Activated naive CD4-positive, alpha-beta T cell treated with anti-CD3 and anti-CD28 coated beads, Interleukin-2, amount 10 ng/mL, durations not matched to agents 7 days and 5 days (primary cell): ENCODE data around the gene RELN.

Experiments
- CTCF ChIA-PET: fragments of 350-600 bp; sonication (Branson Sonifier 250); formaldehyde crosslinking; loops from one replicate; lab custom pipeline; 2021; ENCODE audit warnings: antibody characterized with exemption; lab: Charles Lee
- DNase-seq: peaks from one replicate; pipeline ENCODE4 v3.0.0-alpha.2; 2020
- H3K27ac Mint-ChIP-seq: one replicate; pipeline ENCODE4 v1.8.0; 2021; ENCODE audit warnings: mild to moderate bottlenecking, moderate library complexity, mixed read lengths
- H3K27me3 Mint-ChIP-seq: one replicate; pipeline ENCODE4 v1.8.0; 2021; ENCODE audit warnings: mild to moderate bottlenecking, mixed read lengths
- H3K36me3 Mint-ChIP-seq: one replicate; pipeline ENCODE4 v1.8.0; 2021; ENCODE audit warnings: mixed read lengths
- H3K4me1 Mint-ChIP-seq: one replicate; pipeline ENCODE4 v1.8.0; 2021; ENCODE audit warnings: mixed read lengths
- H3K4me3 Mint-ChIP-seq: one replicate; pipeline ENCODE4 v1.8.0; 2021; ENCODE audit warnings: mild to moderate bottlenecking, moderate library complexity, mixed read lengths
- H3K9me3 Mint-ChIP-seq: one replicate; pipeline ENCODE4 v1.8.0; 2021; ENCODE audit warnings: mixed read lengths

Gene RELN

DNA sequence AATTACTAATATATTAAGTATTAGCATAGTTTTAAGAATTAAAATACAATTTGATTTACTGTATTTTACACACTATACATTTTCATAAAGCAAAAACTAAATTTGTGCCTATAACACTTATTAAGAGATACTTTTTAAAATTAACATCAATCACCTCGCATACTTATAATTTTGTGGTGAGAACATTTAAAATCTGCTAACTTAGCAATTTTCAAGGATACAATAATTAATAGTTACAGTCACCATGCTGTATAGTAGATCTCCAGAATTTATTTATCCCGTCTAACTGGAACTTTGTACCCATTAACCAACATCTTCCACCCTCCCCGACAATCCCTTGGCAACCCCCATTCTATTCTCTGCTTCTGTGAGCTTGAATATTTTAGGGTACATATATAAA lies 47.5 kb downstream of the RELN start:
- Mint-ChIP-seq H3K27me3 (no peaks in the 10 kb centered on the region), H3K9me3 (no peaks in the 10 kb centered on the region), H3K27ac (no peak overlapping the region), H3K4me1 (no peaks in the 10 kb centered on the region), H3K4me3 (no peak overlapping the region), H3K36me3 (no peaks in the 10 kb centered on the region)
- CTCF ChIA-PET: no interaction called here
- DNase-seq: no peak

DNA sequence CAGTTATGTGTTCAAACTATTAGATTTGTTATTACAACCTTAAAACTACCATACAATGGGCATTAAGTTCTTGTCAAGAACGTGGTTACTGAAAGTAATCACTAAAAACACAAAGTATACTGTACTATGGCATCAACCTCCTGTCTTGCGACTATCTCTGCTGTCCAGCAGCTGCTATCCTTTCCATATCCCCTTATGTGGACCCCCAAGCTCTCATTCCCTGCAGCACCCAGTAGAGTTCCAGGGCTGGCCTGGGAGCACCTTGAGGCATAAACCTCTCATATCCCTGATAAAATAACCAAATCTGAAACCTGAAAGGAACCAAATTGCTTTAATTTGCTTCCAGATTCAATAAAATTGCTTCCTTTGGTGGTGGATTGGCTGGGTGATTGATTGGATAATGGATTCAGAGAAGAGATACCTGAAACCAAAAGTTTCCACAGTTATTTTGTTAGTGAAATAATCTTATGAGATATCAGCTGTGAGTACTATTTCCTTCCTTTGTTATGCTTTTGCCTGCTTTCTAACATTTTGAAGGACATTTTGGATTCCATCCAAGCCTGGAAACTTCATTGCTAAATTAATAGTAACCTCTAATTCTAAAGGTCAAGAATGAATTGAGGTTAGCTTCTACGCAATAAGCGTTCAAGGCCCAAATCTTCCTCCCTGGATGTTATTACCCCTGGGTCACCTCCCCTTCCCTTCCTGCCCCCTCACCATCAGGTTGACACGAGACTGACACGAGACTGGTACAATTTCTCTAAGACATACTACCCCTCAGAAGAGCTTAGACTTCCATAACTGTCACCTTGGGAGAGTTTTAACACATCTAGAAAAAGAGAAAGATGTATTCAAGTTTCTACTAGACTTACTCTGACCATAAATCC lies 48.8 kb downstream of the RELN start:
- no peak overlapping the region for H3K27ac Mint-ChIP-seq
- CTCF ChIA-PET: no interaction called here
- no peaks in the 10 kb centered on the region for H3K9me3 Mint-ChIP-seq

DNA sequence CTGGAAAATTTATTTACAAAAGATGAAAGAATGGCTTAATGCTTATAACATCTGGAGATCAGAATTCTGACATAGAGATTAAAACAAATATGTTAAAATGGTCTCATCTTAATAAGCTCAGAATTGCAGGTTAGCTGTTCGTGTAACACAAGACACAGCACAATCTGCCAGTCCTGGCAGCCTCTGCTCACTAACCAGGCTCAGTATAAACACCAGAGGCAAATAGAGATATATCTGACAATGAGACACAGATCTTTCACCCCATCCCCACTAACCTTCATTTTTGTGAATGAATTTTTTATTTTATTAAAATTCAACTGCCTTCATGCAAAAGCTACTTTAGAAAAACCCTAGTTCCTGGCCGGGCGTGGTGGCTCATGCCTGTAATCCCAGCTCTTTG lies 51.8 kb downstream of the RELN start:
- DNase-seq: no peak
- Mint-ChIP-seq H3K4me1 (no peaks in the 10 kb centered on the region), H3K9me3 (no peaks in the 10 kb centered on the region), H3K36me3 (no peaks in the 10 kb centered on the region), H3K27ac (no peak overlapping the region), H3K27me3 (no peaks in the 10 kb centered on the region), H3K4me3 (no peak overlapping the region)
- CTCF ChIA-PET: no interaction called here

More for the DNA sequence above, 48.8 kb downstream of the RELN start:
- H3K4me1 Mint-ChIP-seq: no peaks in the 10 kb centered on the region
- H3K27me3 Mint-ChIP-seq: no peaks in the 10 kb centered on the region
- DNase-seq: no peak
- H3K4me3 Mint-ChIP-seq: no peak overlapping the region
- no peaks in the 10 kb centered on the region for H3K36me3 Mint-ChIP-seq

DNA sequence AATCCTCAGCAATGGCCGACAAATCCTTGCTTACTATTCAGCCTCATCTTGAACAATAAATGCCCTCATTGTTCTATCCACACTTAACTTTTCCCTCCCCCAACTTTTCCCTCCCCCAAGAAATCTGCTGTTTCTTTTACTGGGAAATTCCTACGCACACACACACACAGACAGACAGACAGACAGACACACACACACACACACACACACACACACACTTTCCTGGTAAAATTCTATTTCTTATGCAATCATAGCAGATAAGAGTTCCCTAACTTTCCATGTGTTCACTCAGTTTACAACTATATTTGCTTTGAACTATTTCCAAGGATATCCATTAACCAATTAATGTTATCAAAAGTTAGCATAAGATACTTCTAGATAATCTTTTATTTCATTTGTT lies 52.9 kb downstream of the RELN start:
- no peaks in the 10 kb centered on the region for H3K4me1 Mint-ChIP-seq
- no peaks in the 10 kb centered on the region for H3K36me3 Mint-ChIP-seq
- H3K27ac Mint-ChIP-seq: no peak overlapping the region
- no peak overlapping the region for H3K4me3 Mint-ChIP-seq
- CTCF ChIA-PET: no interaction called here
- DNase-seq: no peak
- H3K27me3 Mint-ChIP-seq: no peaks in the 10 kb centered on the region
- no peaks in the 10 kb centered on the region for H3K9me3 Mint-ChIP-seq

DNA sequence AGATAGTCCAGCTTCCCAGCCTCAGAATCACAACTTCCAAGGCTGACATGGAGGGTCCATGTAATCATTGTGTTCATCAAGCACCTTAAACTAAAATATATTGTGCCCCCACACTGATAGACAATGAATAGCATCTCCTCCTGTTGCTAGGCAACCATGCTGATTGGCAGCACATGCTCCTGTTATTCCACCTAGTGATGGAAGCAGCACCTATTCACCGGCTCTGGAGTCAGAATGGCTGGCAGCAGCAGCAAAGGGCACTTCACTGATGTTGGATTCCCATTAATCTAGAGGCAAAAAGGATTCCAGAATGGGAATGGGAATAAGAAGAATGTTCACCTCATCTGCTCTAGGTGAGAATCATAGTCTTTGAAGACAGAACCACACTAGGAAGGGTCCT lies 55.0 kb downstream of the RELN start:
- Mint-ChIP-seq H3K36me3 (no peaks in the 10 kb centered on the region), H3K4me1 (no peaks in the 10 kb centered on the region), H3K9me3 (no peaks in the 10 kb centered on the region), H3K4me3 (no peak overlapping the region), H3K27me3 (no peaks in the 10 kb centered on the region), H3K27ac (no peak overlapping the region)
- CTCF ChIA-PET: no interaction called here
- no peak for DNase-seq

DNA sequence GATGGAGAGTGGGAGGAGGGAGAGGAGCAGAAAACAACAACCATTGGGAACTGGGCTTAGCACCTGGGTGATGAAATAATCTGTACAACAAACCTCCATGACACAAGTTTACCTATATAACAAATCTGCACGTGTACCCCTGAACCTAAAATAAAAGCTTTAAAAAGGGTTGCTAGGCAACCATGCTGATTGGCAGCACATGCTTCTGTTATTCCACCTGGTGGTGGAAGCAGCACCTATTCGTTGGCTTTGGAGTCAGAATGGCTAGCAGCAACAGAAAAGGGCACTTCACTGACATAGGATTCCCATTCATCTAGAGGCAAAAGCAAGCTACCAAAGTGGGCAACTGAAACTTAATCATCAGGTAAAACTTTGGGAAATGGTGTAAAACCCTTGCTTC lies 57.1 kb downstream of the RELN start:
- H3K27me3 Mint-ChIP-seq: no peaks in the 10 kb centered on the region

DNA sequence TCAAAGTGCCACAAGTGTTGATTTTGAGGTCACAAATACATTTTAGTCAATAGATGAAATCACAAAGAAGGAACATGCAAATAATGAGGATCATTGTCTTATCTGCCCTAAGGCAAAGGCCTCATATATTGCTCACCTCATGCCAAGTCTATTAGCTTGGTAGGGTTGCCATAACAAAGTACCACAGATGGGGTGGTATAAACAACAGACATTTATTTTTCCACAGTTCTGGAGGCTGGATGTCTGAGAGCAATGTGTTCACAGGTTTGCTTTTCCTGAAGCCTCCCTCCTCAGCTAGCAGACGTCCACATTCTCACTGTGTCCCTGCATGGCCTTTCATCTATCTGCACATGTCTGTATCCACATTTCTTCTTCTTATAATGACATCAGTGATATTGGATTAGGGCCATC lies 59.6 kb downstream of the RELN start:
- no peak overlapping the region for H3K4me3 Mint-ChIP-seq
- no peaks in the 10 kb centered on the region for H3K9me3 Mint-ChIP-seq
- no peak for DNase-seq
- no peaks in the 10 kb centered on the region for H3K27me3 Mint-ChIP-seq
- CTCF ChIA-PET: no interaction called here
- no peak overlapping the region for H3K27ac Mint-ChIP-seq
- no peaks in the 10 kb centered on the region for H3K36me3 Mint-ChIP-seq
- no peaks in the 10 kb centered on the region for H3K4me1 Mint-ChIP-seq

More for the DNA sequence above, 57.1 kb downstream of the RELN start:
- H3K36me3 Mint-ChIP-seq: no peaks in the 10 kb centered on the region
- H3K4me1 Mint-ChIP-seq: no peaks in the 10 kb centered on the region
- no peak for DNase-seq
- H3K27ac Mint-ChIP-seq: no peak overlapping the region
- CTCF ChIA-PET: no interaction called here
- no peak overlapping the region for H3K4me3 Mint-ChIP-seq
- no peaks in the 10 kb centered on the region for H3K9me3 Mint-ChIP-seq

DNA sequence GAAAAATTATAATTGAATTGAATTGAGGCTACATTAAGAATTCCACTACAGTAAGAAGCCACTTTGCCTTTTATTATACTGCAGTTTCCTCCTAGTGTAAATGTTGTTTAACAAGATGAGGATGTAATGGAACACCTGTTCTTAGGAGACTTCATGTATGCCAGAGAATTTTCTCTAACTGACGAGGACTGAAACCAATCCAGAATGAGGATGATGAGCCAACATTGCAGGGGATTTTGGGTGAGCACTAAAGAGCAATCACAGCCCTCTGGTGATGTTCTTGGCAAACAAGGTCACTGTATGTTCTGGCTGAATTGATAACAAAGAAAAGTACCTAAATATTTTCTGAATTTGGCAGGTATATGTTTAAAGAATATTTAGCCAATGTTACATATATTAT lies 60.9 kb downstream of the RELN start:
- Mint-ChIP-seq H3K27me3 (no peaks in the 10 kb centered on the region), H3K4me1 (no peaks in the 10 kb centered on the region), H3K27ac (no peak overlapping the region), H3K36me3 (no peaks in the 10 kb centered on the region), H3K4me3 (no peak overlapping the region), H3K9me3 (no peaks in the 10 kb centered on the region)
- CTCF ChIA-PET: no interaction called here
- DNase-seq: no peak

DNA sequence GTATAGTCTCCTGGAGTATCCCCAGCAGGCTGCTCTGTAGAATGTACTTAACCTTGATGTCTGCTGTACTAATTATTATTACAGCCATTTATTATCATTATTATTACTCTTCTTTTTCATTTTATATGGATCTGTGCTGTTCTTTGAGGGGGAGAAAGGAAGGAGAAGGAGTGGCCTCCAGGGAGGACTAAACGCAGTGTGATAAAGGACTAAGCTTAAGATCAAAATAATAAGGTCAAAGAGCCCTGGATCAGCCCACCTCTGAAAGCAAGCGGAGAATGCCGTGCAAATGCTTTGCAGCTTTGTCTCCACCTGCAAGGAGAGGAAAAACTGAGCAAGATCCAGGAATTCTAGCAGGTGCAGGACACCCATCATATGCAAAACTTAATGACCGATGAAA lies 65.3 kb downstream of the RELN start:
- CTCF ChIA-PET: no interaction called here
- Mint-ChIP-seq H3K4me3 (no peak overlapping the region), H3K27me3 (no peaks in the 10 kb centered on the region), H3K9me3 (no peaks in the 10 kb centered on the region), H3K4me1 (no peaks in the 10 kb centered on the region), H3K36me3 (no peaks in the 10 kb centered on the region), H3K27ac (no peak overlapping the region)
- DNase-seq: no peak

DNA sequence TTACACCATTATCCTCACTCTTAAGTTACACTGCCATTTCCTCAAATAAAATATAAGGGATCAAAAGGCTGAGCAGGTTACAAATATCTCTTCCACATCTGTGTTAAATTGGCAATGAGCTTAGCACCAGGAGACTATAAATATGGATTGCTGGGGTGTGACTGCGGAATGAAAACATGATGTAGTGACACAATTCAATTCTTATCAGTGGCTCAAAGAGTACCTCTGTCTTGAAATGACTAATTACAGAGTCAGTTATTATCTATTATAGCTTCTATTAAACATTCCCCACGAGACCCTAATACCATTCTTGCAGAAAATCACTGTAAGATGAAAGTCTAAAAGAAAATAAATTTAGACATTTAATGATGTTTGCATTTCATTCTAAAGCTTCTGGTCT lies 67.1 kb downstream of the RELN start:
- CTCF ChIA-PET: no interaction called here
- Mint-ChIP-seq H3K27me3 (no peaks in the 10 kb centered on the region), H3K27ac (no peak overlapping the region), H3K4me3 (no peak overlapping the region), H3K9me3 (no peaks in the 10 kb centered on the region), H3K4me1 (no peaks in the 10 kb centered on the region), H3K36me3 (no peaks in the 10 kb centered on the region)
- no peak for DNase-seq

DNA sequence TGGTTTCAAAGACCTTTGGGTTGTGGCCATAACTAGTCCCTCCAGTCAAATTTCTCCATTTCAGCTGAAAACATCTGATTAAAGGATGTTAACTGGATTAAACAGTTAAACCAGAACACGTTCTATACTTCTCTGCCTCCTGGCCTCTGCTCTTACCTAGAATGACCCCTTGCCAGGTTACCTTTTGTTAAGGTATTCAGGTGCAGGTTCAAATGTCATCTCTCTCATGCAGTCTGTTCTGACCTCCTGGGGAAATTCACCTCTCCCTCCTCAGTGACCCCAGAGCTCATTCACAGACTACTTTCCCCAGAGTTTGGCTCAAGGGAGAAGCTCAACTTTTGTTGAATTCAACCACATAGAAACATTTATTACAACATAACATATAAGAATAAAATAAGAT lies 67.8 kb downstream of the RELN start:
- H3K4me3 Mint-ChIP-seq: no peak overlapping the region
- H3K4me1 Mint-ChIP-seq: no peaks in the 10 kb centered on the region

DNA sequence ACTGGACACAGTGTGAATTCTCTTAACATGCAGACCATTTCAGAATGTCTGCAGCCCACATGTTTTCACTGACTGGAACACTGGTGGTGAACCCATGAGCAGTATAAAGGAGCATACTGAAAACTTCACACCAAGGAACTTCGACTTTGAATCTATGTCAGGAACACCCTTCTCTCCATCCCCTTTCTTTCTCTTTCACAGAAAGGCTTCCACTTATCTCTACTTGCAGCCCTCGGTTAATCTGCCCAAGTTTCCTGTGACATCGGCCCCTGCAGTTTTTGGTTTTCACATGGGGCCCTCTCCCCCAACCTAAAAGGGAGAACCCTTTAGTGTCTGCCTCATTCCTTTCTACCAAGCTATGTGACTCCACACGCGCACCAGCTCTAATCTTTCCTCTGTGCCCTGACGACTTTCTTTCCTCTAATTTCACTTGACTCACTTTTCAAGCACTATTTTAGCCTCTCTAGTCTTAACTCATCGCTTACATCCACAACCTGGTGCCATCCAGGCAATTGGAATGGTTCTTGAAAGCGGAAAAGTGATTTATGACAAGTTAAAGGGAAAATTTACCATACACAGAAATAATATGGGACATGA lies 70.1 kb downstream of the RELN start:
- CTCF ChIA-PET: no interaction called here
- Mint-ChIP-seq H3K27me3 (no peaks in the 10 kb centered on the region), H3K4me3 (no peak overlapping the region), H3K27ac (no peak overlapping the region), H3K4me1 (no peaks in the 10 kb centered on the region), H3K9me3 (no peaks in the 10 kb centered on the region), H3K36me3 (no peaks in the 10 kb centered on the region)
- no peak for DNase-seq

More for the DNA sequence above, 67.8 kb downstream of the RELN start:
- CTCF ChIA-PET: no interaction called here
- no peak for DNase-seq
- H3K36me3 Mint-ChIP-seq: no peaks in the 10 kb centered on the region
- no peaks in the 10 kb centered on the region for H3K9me3 Mint-ChIP-seq
- no peaks in the 10 kb centered on the region for H3K27me3 Mint-ChIP-seq
- H3K27ac Mint-ChIP-seq: no peak overlapping the region

DNA sequence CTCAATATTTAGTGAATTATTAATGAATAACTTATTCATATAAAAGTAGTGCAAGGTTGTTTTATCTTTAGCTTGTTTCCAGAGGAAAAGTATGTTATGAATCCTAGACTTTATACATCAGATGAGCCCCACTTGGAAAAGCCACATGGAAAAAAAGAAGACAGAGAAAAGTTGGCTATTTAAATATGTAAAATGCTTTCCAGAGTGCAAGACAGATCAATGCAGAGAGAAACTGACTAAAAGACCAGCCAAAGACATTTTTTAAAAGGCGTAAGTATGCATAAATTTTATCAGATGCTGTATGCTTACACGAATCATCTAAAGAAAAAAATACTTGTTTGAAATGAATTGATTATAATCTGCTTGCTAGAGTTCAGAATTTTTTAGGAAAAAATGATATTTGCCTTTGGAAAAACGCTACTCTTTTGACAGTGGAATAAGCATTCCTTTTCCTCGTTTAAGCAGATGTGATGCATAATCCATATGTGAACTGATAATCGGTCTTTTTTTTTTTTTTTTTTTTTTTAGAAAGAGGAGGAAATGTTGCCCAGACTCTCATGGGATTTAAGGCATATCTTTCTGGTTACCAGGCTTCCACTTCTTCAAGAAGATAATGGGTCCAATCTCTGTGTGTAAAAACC lies 70.7 kb downstream of the RELN start:
- Mint-ChIP-seq H3K4me3 (no peak overlapping the region), H3K27ac (no peak overlapping the region), H3K27me3 (no peaks in the 10 kb centered on the region), H3K36me3 (no peaks in the 10 kb centered on the region), H3K9me3 (no peaks in the 10 kb centered on the region), H3K4me1 (no peaks in the 10 kb centered on the region)
- CTCF ChIA-PET: no interaction called here
- no peak for DNase-seq

DNA sequence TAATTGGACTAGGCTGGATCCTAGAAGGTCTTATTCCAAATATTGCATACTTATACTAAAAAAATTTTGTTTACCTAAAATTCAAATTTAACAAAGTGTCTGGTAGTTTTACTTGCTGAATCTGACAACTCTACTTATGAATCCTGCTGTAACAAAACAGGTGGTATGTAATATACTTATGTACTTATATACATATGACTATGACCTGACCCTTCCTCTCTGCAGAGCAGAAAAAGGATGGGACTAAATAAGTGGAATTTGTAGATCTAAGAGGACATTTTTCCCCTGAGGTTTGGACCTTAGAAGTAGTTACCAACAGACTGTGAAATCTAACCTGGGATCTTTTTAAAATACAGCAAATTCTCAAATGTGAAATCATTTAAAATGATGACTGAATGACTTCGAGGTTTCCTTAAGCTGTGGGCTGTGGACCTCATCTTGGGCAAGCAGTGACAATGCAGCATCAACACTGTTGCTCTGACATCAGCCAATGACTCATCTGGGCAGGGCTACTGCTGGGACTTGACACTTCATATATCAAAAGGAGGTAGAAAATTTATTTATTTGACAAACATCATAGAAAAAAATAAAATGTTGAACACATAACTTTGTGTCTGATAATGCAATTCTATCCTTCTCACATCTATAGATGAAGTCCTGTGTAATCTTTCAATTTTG lies 73.6 kb downstream of the RELN start:
- no peak overlapping the region for H3K27ac Mint-ChIP-seq
- H3K36me3 Mint-ChIP-seq: no peaks in the 10 kb centered on the region
- H3K4me1 Mint-ChIP-seq: no peaks in the 10 kb centered on the region
- no peaks in the 10 kb centered on the region for H3K27me3 Mint-ChIP-seq
- DNase-seq: no peak
- no peak overlapping the region for H3K4me3 Mint-ChIP-seq
- H3K9me3 Mint-ChIP-seq: no peaks in the 10 kb centered on the region
- CTCF ChIA-PET: no interaction called here
